Stimulated activated CD8-positive, alpha-beta memory T cell treated with anti-CD3 and anti-CD28 coated beads, Interleukin-4, amount 100 ng/mL, for 24 hours (primary cell): ENCODE measurements around the gene NXPE2.
"Not testable (repeated sequence)": the region's sequence is repeated elsewhere in the genome, so short reads cannot be mapped to it uniquely, and the experiment has no call there.

Experiments
- DNase-seq: peaks from one replicate; pipeline ENCODE4 v3.0.0-alpha.2; 2020; ENCODE audit warnings: low read depth

NXPE2 gene

DNA sequence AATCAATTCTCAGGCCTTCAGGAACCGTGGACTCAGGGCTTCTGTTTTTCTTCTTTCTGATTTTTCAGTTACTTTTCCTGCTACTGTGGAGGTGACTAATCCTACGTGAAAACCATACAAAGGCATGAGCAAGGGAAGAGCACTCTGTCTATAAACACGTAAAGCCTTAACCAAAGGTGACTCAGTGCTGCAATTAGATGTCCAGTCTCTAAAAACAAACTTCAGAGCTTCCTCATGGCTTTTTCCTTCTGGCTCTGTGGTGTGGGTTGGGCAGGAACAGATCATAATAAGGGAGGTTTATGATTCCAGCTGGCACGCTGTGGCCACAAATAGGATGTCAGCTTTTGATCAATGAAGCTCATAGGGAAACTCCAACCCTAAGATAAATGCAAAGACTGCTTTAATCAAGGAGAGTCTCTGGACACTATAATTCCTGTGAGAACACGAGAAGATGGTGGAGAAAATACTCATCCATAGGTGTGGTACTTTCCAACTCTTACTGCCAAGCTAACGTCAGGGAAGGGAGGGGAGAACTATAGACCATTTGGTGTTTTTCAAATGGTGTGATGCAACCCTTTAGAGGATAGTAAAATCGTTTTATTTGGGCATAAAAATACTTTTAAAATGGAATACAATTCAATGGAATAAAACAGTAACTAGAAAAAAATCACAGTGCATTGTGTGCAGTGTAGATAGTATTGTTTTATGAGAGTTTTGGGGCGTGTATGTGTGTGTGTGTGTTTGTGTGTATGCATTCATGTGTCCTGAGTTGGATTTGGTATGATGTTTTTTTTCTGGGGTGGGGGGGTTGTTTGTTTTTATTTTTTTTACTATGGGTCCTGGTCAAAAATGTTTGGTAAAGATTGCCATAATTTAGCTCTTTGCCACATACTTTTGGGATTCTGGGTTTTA lies at the start of gene NXPE2:
TSS of gene NXPE2 (plus strand) at position 403 of the 912 bp plus-strand sequence. CDS start at position 452, 49 bp downstream.
- DNase-seq = no peak

- DNase-seq = not testable (repeated sequence)
Measured at GRCh38 chr11:114631445-114631965, 46.8 kb upstream of the NXPE2 start.

DNA sequence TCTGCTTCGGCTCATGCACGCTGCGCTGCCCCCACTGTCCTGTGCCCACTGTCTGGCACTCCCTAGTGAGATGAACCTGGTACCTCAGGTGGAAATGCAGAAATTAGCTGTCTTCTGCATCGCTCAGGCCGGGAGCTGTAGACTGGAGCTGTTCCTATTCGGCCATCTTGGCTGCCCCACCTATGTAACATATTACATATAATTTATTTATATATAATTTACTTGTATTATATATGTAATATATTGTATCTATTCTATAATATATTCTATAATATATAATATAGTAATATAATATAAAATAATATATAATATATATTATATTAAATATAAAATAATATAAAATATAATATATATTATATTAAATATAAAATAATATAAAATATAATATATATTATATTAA lies 38.9 kb upstream of the NXPE2 start:
- DNase-seq = not testable (repeated sequence)

- DNase-seq = no peak
Measured at GRCh38 chr11:114650661-114651060, 27.7 kb upstream of the NXPE2 start.

- DNase-seq = no peak
Measured at GRCh38 chr11:114651145-114651718, 27.1 kb upstream of the NXPE2 start.

GRCh38 chr11:114653148-114653547 lies 25.2 kb upstream of the NXPE2 start:
- no peak for DNase-seq

- no peak for DNase-seq
Measured at GRCh38 chr11:114664641-114665040, 13.7 kb upstream of the NXPE2 start.

GRCh38 chr11:114666760-114667159 lies 11.6 kb upstream of the NXPE2 start:
- DNase-seq = no peak

GRCh38 chr11:114668109-114668508 lies 10.2 kb upstream of the NXPE2 start:
- DNase-seq = no peak

- no peak for DNase-seq
Measured at GRCh38 chr11:114673661-114674060, 4.7 kb upstream of the NXPE2 start.

- DNase-seq = no peak
Measured at GRCh38 chr11:114679505-114679904, 1.2 kb downstream of the NXPE2 start.

DNA sequence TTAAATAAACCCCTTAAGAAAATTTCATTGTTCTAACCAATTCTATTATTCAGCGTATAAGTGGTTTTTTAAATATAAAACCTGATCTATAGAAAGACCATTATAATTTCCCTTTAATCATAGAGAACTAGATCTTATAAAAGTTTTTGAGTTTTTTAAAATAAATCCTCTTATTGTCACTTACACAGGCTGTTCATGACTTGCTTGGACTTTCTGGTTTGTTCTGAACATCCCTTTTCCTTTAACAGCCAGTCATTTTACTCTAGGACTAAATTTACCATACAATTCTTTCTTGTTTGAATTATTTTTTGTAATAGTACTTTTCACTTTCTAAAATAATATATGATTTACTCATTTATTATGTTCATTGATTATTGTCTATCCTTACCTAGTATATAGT lies 4.7 kb downstream of the NXPE2 start:
- DNase-seq = no peak

DNA sequence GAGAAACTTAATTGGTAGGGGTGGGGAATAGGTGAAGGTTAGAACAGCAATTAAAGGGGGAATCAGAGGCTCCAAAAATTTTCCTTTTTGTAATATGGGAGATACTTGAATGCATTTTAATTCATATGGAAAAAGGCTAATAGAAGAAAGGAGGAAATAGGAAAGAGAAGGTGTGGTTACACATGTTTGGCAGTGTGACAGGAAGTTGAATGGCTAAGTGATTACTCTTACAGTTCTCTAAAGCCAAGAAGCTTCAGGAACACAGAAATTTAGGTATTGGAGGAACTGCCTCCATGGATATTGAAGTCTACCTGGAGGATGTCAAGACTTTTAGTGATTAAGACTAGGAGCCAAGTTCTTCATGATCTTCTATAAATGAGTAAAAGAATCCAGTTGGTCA lies 6.3 kb downstream of the NXPE2 start:
- no peak for DNase-seq

GRCh38 chr11:114685097-114685496 lies 6.8 kb downstream of the NXPE2 start:
- no peak for DNase-seq

DNA sequence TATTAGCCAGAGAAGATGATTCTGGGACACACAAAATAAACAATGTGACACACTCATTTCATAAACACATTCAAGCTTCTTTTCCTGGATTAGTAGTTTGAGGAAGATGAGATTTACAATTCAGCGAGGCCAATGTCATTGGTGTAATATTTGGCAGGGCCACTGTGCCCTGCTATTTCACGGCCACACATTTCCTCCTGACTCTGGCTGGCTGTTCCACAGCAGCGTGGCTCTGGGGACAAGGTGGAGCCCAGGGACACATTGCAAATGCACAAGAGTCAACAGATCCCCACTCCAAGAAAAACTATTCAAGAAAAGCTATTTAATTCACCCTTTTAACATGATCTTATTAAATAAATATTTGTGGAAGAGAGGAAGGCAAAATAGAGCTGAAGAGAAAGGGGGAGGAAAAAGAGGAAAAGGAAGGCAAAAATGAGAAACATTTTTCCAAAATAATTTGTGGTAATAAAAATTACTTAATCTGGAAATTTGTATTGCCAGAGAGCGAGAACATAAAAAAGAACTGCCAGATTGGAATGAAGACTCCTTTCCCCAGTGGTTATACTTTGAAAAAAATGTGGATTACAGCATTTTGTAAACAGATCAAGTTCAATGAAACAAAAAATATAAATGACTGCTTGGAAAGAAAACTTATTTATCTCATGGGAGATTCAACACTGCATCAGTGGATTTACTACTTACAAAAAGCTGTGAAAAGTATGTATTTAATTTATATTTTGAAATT lies 27.1 kb downstream of the NXPE2 start:
- no peak for DNase-seq

DNA sequence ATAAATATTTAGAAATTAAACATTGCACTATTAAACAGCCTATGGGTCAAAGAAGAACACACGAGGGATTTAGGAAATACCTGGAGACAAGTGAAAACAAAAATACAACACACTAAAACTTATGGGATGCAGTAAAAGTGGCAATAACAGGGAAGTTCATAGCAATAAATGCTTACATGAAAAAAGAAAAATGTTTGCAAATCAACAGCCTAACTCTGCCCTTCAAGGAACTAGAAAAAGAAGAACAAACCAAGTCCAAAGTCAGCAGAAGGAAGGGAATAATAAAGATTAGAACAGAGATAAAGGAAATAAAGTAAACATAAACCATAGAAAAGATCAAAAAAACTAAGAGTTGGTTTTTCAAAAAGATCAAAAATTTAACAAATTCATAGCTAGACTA lies 31.6 kb downstream of the NXPE2 start:
- no peak for DNase-seq

GRCh38 chr11:114713756-114714155 lies 35.4 kb downstream of the NXPE2 start:
- no peak for DNase-seq

DNA sequence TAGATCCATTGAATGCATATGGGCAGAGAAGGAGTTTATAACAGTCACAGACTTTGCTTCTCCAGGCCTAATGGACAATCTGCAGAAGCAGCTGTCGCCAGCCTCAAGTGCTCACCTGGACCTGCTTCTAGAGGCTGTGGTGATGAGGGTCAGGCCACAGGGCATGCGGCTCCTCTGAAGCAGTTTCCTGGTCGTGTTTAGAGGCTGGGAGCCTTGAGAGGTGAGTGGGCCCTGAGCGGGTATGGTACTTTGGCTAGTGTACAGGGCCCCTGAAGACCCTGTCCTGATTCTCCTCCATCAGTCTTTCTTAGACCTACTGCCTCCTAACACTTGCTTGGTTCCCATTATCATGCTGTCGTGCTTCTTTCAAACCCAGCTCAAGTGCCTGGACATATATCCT lies 41.2 kb downstream of the NXPE2 start:
- DNase-seq = no peak

DNA sequence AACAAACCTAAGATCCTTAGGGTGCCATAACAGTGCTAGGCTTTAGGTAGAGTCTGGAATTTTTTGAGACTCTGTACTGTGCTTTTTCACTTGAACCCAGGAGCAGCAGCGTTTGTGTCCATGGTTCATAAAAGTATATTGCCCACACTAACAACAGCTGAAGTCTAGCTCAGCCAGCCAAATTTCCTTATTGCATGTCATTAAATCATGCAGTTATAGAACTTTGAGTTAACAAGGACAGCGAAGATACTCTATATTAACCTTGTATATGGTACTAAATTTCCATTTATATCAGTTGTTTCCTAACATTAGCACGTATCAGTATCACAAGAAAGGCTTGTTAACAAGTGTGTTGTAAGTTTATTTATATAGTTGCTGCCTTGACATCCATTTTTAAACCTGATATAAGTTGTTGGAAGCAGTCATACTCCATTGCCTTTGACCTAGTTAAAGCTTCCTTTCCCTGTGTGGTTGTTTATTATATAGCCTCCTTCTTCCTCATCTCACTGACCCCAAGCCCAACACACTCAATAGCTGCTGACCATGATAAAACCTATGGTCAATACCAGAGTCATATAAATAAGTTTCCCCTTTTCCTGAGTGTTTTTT lies 46.7 kb downstream of the NXPE2 start:
- no peak for DNase-seq

DNA sequence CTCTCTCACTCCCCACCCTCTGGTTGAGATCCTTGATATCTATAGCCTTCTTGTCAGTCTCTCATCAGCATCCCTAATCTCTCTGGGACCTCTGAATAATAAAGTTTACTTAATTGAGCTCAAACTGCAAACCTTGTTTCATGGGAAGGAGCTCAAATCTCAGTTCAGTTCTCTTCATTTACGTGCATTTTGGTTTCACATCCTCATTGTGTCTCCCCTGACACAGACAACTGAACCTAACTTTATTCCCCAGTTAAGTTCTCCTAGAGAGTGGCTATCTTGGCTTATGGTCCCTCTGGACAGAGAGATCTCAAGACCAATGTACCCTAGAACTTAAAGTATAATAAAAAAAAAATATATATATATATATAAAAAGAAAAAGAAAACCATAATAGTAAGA lies 47.3 kb downstream of the NXPE2 start:
- no peak for DNase-seq

DNA sequence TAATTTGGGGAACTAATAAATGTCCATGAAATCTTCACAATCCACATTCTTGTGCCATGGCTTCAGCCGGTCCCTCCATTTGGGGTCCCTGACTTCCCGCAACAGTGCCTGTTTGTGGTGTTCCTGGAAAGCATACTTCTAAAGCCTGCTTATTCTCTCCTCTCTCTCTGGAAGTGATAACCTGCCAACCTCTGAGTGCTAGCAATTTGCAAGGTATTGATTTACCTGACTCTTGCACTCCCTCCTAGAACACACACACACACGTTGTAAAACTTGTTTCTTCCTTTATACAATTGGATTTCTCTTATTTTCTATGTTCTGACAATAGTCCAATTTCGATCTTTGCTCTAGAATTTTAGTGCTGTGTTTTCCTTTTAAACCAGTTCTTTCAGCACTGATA lies 58.5 kb downstream of the NXPE2 start:
- DNase-seq = no peak

DNA sequence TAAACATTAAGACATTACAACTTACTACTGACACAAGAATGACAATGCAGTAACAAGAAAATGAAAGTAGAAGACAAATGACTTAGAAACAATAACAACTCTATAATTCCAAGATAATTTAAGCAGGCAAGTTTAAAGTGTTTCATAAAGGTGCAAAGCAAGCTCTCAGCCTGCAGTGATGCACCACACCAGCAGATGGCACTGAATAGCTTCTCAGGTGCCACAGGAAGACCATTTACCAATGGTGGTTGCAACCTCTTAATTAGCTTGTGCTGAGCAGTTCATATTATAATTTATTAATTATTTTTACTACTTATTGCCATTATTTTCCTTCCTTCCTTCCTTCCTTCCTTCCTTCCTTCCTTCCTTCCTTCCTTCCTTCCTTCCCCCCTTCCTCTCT lies 60.6 kb downstream of the NXPE2 start:
- peak; percentile 7 for DNase-seq
